PC-3 (cell line): Measurements from ENCODE around the gene ARVCF. TPM values are rescaled to one million over a fixed set of nuclear protein-coding genes. Genes with fewer than 3 reads are reported as not detected.

Source experiments
- ATAC-seq: fragments of 200-7000 bp; cut with Tn5 transposase; 2 replicates; pipeline ENCODE4 v1.9.1; 2020; ENCODE audit warnings: mild to moderate bottlenecking, moderate library complexity
- BruUV-seq: library from RNA; stranded (reverse); fragments of 400-500 nt; replicated peaks from 2 replicates; lab custom pipeline; 2021; lab: Mats Ljungman, UMichigan
- CTCF ChIA-PET: fragments of 300-600 bp; sonication (Branson Sonifier 250); formaldehyde crosslinking; loops from one replicate; lab custom pipeline; 2022; ENCODE audit warnings: antibody characterized with exemption; lab: Charles Lee
- POLR2A ChIA-PET: fragments of 300-600 bp; sonication (Branson Sonifier 250); formaldehyde crosslinking; loops from one replicate; lab custom pipeline; 2022; ENCODE audit warnings: antibody characterized with exemption; ENCODE audit not compliant: unreplicated experiment; lab: Charles Lee
- DNase-seq: peaks from one replicate; pipeline ENCODE4 v3.0.0-alpha.2; 2015
- H2AFZ ChIP-seq: fragments of 300-600 bp; sonication (generic); 2 replicates; pipeline ENCODE4 v1.6.0; 2016; ENCODE audit warnings: antibody characterized with exemption, low read length
- H3F3A ChIP-seq: fragments of 300-600 bp; sonication (generic); one replicate; pipeline ENCODE4 v1.6.0; 2017; ENCODE audit warnings: antibody characterized with exemption, low read length, control low read depth, mild to moderate bottlenecking; ENCODE audit not compliant: unreplicated experiment
- H3K27ac ChIP-seq: fragments of 300-600 bp; sonication (generic); 2 replicates; pipeline ENCODE4 v1.5.1; 2016; ENCODE audit warnings: mild to moderate bottlenecking, low read length
- H3K27me3 ChIP-seq: fragments of 300-600 bp; sonication (generic); 2 replicates; pipeline ENCODE4 v1.6.1; 2016; ENCODE audit warnings: low read length, mixed read lengths
- H3K36me3 ChIP-seq: fragments of 300-600 bp; sonication (generic); 2 replicates; pipeline ENCODE4 v1.6.1; 2016; ENCODE audit warnings: low read depth, mixed run types, low read length, mixed read lengths
- H3K4me1 ChIP-seq: fragments of 300-600 bp; sonication (generic); 2 replicates; pipeline ENCODE4 v1.5.1; 2016; ENCODE audit warnings: low read length; ENCODE audit not compliant: insufficient read depth
- H3K4me2 ChIP-seq: fragments of 300-600 bp; sonication (generic); 2 replicates; pipeline ENCODE4 v1.6.0; 2016; ENCODE audit warnings: low read length
- H3K4me3 ChIP-seq: fragments of 300-600 bp; sonication (generic); 2 replicates; pipeline ENCODE4 v1.5.1; 2016; ENCODE audit warnings: mild to moderate bottlenecking, low read length, mixed read lengths
- H3K79me2 ChIP-seq: fragments of 300-600 bp; sonication (generic); 2 replicates; pipeline ENCODE4 v1.6.1; 2017; ENCODE audit warnings: low read length, mixed read lengths
- H3K9ac ChIP-seq: fragments of 300-600 bp; sonication (generic); 2 replicates; pipeline ENCODE4 v1.6.0; 2016; ENCODE audit warnings: mild to moderate bottlenecking, low read length
- H3K9me2 ChIP-seq: fragments of 300-600 bp; sonication (generic); replicated peaks from 2 replicates; pipeline ENCODE4 v1.6.1; 2016; ENCODE audit warnings: mixed run types, low read length, mixed read lengths
- H3K9me3 ChIP-seq: fragments of 300-600 bp; sonication (generic); 2 replicates; pipeline ENCODE4 v1.6.1; 2016; ENCODE audit warnings: low read length, mixed read lengths
- H4K20me1 ChIP-seq: fragments of 300-600 bp; sonication (generic); 2 replicates; pipeline ENCODE4 v1.6.1; 2016; ENCODE audit warnings: low read length, mixed read lengths
- EZH2 ChIP-seq: fragments of 300-600 bp; sonication (generic); IDR thresholded peaks from one replicate; pipeline ENCODE4 v1.6.1; 2017; ENCODE audit warnings: antibody characterized with exemption, mild to moderate bottlenecking, low read length; ENCODE audit not compliant: unreplicated experiment
- EZH2phosphoT487 ChIP-seq: fragments of 300-600 bp; sonication (generic); IDR thresholded peaks from 2 replicates; pipeline ENCODE4 v1.6.1; 2018; ENCODE audit warnings: mild to moderate bottlenecking, antibody characterized with exemption, low read length, borderline replicate concordance
- intact Hi-C: fragments of 100-400 bp; cut with micrococcal nuclease; formaldehyde crosslinking; loops from 2 replicates; pipeline ENCODE4 v1.9.0; 2023
- total RNA-seq: library from RNA; depleted of rRNA; stranded (reverse); fragments of >200 nt; gene quantifications from 2 replicates; pipeline ENCODE4 v1.2.3, GENCODE V29; 2014
- TF ChIP-seq, protein P1 (sequence below): fragments of 300-600 bp; sonication (generic); conservative IDR thresholded peaks from 2 replicates; pipeline ENCODE4 v1.5.1; 2017; ENCODE audit warnings: antibody characterized with exemption, low read depth, mild to moderate bottlenecking, low read length

ARVCF gene
- total RNA-seq, 1 experiment from 2014 or later = 20.0 TPM

DNA sequence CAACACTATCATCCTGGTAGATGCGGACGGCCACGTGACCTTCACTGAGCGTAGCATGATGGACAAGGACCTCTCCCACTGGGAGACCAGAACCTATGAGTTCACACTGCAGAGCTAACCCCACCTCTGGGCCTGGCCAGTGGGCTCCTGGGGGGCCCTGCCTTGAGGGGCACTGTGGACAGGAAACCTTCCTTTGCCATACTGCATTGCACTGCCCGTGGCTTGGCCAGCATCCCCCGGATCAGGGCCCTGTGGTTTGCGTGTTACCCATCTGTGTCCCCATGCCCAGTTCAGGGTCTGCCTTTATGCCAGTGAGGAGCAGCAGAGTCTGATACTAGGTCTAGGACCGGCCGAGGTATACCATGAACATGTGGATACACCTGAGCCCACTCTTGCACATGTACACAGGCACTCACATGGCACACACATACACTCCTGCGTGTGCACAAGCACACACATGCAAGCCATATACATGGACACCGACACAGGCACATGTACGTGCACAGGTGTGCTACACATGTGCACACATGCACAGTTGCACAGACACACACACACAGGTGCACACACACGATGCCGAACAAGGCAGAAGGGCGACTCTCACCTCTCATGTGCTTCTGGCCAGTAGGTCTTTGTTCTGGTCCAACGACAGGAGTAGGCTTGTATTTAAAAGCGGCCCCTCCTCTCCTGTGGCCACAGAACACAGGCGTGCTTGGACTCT is 48.1 kb upstream of the ARVCF start:
- no TSS peak for BruUV-seq
- no peaks in the 10 kb centered on the region; the same call in 1 of the 2 replicates for H3K4me1 ChIP-seq
- H3K4me2 ChIP-seq = no peak overlapping the region
- ChIA-PET POLR2A (no interaction called here), CTCF (no interaction called here)
- no peak for TF ChIP-seq EZH2phosphoT487
- TF ChIP-seq EZH2 = no peak
- TF ChIP-seq, protein P1, sequence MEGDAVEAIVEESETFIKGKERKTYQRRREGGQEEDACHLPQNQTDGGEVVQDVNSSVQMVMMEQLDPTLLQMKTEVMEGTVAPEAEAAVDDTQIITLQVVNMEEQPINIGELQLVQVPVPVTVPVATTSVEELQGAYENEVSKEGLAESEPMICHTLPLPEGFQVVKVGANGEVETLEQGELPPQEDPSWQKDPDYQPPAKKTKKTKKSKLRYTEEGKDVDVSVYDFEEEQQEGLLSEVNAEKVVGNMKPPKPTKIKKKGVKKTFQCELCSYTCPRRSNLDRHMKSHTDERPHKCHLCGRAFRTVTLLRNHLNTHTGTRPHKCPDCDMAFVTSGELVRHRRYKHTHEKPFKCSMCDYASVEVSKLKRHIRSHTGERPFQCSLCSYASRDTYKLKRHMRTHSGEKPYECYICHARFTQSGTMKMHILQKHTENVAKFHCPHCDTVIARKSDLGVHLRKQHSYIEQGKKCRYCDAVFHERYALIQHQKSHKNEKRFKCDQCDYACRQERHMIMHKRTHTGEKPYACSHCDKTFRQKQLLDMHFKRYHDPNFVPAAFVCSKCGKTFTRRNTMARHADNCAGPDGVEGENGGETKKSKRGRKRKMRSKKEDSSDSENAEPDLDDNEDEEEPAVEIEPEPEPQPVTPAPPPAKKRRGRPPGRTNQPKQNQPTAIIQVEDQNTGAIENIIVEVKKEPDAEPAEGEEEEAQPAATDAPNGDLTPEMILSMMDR = no peak
- no peak overlapping the region for H3K9ac ChIP-seq
- intact Hi-C loops = no loop called here
- H3F3A ChIP-seq = no peaks in the 10 kb centered on the region
- no peaks in the 10 kb centered on the region for H3K9me3 ChIP-seq
- DNase-seq = no peak
- no peaks in the 10 kb centered on the region for H3K36me3 ChIP-seq
- no peak for ATAC-seq
- H3K27ac ChIP-seq = no peak overlapping the region
- no peak overlapping the region for H2AFZ ChIP-seq
- H3K79me2 ChIP-seq = no peaks in the 10 kb centered on the region
- no peaks in the 10 kb centered on the region for H4K20me1 ChIP-seq
- H3K9me2 ChIP-seq = no peaks in the 10 kb centered on the region
- no peaks in the 10 kb centered on the region for H3K27me3 ChIP-seq
- H3K4me3 ChIP-seq = no peak overlapping the region

DNA sequence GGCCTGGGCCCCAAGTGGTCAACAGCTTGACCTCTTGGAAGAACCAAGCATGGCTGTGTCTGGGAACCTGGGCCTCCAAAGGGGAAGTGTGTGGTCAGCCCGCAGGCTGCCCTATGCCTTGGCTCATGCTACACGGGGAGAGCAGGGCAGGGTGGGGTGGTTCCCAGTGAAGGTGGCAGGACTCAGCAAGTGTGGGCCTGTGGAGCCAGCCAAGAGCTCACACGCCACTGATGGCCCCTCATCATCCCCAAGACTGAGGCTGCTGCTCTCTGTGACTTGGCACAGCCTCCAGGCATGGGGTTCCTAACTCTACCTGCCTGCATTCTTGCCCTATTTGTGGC is 47.5 kb upstream of the ARVCF start:
- no peak for DNase-seq
- no peaks in the 10 kb centered on the region for H4K20me1 ChIP-seq
- H3K36me3 ChIP-seq = no peaks in the 10 kb centered on the region
- no peak overlapping the region for H3K4me2 ChIP-seq
- no peaks in the 10 kb centered on the region for H3K9me2 ChIP-seq
- H3K27me3 ChIP-seq = no peaks in the 10 kb centered on the region
- ChIA-PET CTCF (no interaction called here), POLR2A (no interaction called here)
- H3K27ac ChIP-seq = no peak overlapping the region
- intact Hi-C loops = no loop called here
- H3K79me2 ChIP-seq = no peaks in the 10 kb centered on the region
- no peaks in the 10 kb centered on the region for H3K9me3 ChIP-seq
- no peaks in the 10 kb centered on the region for H3F3A ChIP-seq
- H3K9ac ChIP-seq = no peak overlapping the region
- BruUV-seq = no TSS peak
- no peak overlapping the region for H2AFZ ChIP-seq
- no peak overlapping the region for H3K4me3 ChIP-seq
- TF ChIP-seq EZH2 = no peak
- TF ChIP-seq, protein P1 = no peak
- TF ChIP-seq EZH2phosphoT487 = no peak
- H3K4me1 ChIP-seq = no peaks in the 10 kb centered on the region; the same call in 1 of the 2 replicates
- ATAC-seq = no peak

DNA sequence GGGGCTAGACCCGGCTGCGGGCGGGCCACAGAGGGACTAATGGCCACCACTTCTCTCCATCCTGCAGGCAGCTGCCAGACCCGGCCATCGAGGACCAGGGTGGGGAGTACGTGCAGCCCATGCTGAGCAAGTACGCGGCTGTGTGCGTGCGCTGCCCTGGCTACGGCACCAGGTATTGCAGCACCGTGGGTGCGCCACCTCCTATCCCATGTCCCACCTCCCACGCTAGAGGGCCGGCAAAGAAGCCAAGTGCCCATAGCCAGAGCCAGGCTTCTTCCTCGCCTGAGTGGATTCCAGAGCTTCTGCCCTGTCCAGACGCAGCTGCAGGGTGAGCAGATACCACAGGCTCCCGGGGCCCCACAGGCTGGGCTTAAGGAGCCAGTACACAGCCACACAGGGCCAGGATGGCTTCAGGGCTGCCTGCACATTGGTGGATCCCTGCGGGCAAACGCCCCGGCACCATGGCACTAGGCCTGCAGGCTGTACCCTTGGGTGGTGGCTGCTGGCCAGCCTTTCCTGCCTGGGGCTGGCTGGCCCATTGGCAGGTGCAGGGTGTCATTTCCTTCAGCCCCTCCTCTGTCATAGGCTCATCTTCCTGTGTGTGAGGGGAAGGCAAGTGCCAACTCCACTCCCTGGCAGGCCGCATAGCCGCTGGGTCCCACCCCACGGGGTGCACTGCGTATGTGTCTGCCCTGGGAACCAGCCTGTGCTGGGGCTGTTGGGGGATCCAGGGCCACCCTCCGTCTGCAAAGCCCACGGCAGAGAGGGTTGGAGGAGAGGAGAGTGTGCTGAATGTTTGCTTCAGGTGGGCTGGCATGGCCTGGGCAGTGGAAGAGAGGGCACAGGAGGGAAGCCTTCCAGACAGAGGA is 46.9 kb upstream of the ARVCF start:
- BruUV-seq = no TSS peak
- intact Hi-C loops = no loop called here
- Histone ChIP-seq H3K9ac (no peak overlapping the region), H3K36me3 (no peaks in the 10 kb centered on the region), H3K9me2 (no peaks in the 10 kb centered on the region), H3K79me2 (no peaks in the 10 kb centered on the region), H3K27ac (no peak overlapping the region), H4K20me1 (no peaks in the 10 kb centered on the region), H3K27me3 (no peaks in the 10 kb centered on the region), H2AFZ (no peak overlapping the region), H3K4me3 (no peak overlapping the region), H3K4me1 (no peaks in the 10 kb centered on the region; the same call in 1 of the 2 replicates), H3K9me3 (no peaks in the 10 kb centered on the region), H3K4me2 (no peak overlapping the region), H3F3A (no peaks in the 10 kb centered on the region)
- ChIA-PET CTCF (no interaction called here), POLR2A (no interaction called here)
- no peak for ATAC-seq
- DNase-seq = no peak
- no peak for TF ChIP-seq EZH2phosphoT487
- TF ChIP-seq, protein P1 = no peak
- no peak for TF ChIP-seq EZH2
